ENCODE results near the gene GRM8. TPM values are rescaled to one million over a fixed set of nuclear protein-coding genes. Genes with fewer than 3 reads are reported as not detected.

Gene GRM8
- total and polyA plus RNA-seq, 2 experiments from 2014 or later, result not detected

DNA sequence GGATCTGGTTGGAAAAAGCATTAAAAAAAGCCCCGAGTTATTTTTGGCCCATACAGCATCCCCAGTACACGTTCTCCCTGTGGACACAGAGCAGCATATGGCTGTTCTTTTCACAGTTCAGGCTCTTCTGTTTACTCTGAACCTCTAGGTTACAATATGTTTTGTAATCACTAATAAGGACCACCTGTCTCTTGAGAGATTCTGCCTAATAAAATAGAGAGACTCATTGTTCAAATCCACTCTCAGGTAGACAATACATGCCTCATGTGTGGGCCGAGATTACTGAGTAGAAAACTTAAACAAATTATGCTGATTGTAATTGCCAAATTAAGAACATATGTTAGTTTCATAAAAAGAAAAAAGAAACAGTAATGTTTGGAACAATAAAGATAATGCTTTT is 647.7 kb downstream of the GRM8 start:
- DNase-seq, result no peak
- 3 to 8% methylated on average over 3 of the region's 3 CpGs for WGBS, 2 experiments (ENCODE audit: low coverage in 1 of 2, low lambda C conversion rate in 2 of 2, missing lambda C conversion rate in 2 of 2)

GRCh38 chr7:126589068-126589684 is 663.6 kb downstream of the GRM8 start:
- no peaks in the 10 kb centered on the region for H3K9me2 ChIP-seq (ENCODE audit: insufficient read depth)
- no peak overlapping the region for H3K4me3 ChIP-seq
- H3K4me2 ChIP-seq (ENCODE audit: unreplicated experiment), result no peak overlapping the region
- H3K79me2 ChIP-seq (ENCODE audit: insufficient read depth), result no peaks in the 10 kb centered on the region
- H3F3A ChIP-seq (ENCODE audit: insufficient read depth), result no peaks in the 10 kb centered on the region
- in situ Hi-C loops (cut with MboI), result no loop called here
- H3K9me3 ChIP-seq (ENCODE audit: low read depth), result no peaks in the 10 kb centered on the region
- H3K27me3 ChIP-seq (replicated peaks; ENCODE audit: insufficient read depth), result no peaks in the 10 kb centered on the region
- TF ChIP-seq EZH2phosphoT487 (IDR thresholded peaks at IDR 0.05; ENCODE audit: insufficient read depth, low read depth), result no peak
- no peak for TF ChIP-seq EZH2 (IDR thresholded peaks at IDR 0.05; ENCODE audit: insufficient read depth, poor library complexity, severe bottlenecking)
- H3K36me3 ChIP-seq (ENCODE audit: low read depth), result no peaks in the 10 kb centered on the region
- no peak overlapping the region for H3K9ac ChIP-seq
- WGBS, 2 experiments (ENCODE audit: low coverage in 1 of 2, low lambda C conversion rate in 2 of 2, missing lambda C conversion rate in 2 of 2), result 28 to 49% methylated on average over 6 of the region's 6 CpGs
- DNase-seq, result no peak
- H2AFZ ChIP-seq, result no peak overlapping the region
- no peak overlapping the region for H3K27ac ChIP-seq
- H4K20me1 ChIP-seq (ENCODE audit: insufficient read depth), result no peaks in the 10 kb centered on the region
- H3K4me1 ChIP-seq (ENCODE audit: insufficient read depth), result no peaks in the 10 kb centered on the region

More for the DNA sequence above, 647.7 kb downstream of the GRM8 start:
- in situ Hi-C loops (cut with MboI), result no loop called here
- Histone ChIP-seq H3K9ac (no peak overlapping the region), H3F3A (ENCODE audit: insufficient read depth) (no peaks in the 10 kb centered on the region), H3K4me3 (no peak overlapping the region), H4K20me1 (ENCODE audit: insufficient read depth) (no peaks in the 10 kb centered on the region), H3K27ac (no peak overlapping the region), H3K79me2 (ENCODE audit: insufficient read depth) (no peaks in the 10 kb centered on the region), H3K27me3 (replicated peaks; ENCODE audit: insufficient read depth) (no peaks in the 10 kb centered on the region), H3K9me3 (ENCODE audit: low read depth) (no peaks in the 10 kb centered on the region), H2AFZ (no peak overlapping the region), H3K4me2 (ENCODE audit: unreplicated experiment) (no peak overlapping the region), H3K4me1 (ENCODE audit: insufficient read depth) (no peaks in the 10 kb centered on the region), H3K9me2 (ENCODE audit: insufficient read depth) (no peaks in the 10 kb centered on the region), H3K36me3 (ENCODE audit: low read depth) (no peaks in the 10 kb centered on the region)
- TF ChIP-seq EZH2phosphoT487 (IDR thresholded peaks at IDR 0.05; ENCODE audit: insufficient read depth, low read depth), result no peak
- no peak for TF ChIP-seq EZH2 (IDR thresholded peaks at IDR 0.05; ENCODE audit: insufficient read depth, poor library complexity, severe bottlenecking)

DNA sequence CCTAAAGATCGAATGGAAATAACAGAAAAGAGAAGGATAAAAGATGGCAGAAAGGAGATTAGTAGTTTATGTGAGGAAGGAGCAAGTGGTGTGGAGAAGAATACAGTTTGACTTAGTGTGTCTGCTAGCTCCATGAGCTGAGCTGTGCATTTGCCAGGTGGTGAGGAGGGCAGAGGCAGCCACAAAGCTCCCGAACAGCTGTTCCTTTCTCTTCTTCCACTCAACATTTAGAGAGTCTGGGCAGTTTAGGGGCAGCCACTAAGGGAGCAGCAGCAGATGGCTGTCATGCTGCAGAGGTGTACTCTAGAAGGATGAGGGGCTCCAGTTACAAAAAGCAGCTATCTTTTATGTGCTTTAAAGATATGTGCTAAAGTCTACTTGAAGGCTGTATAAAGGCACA is 674.4 kb downstream of the GRM8 start:
- no peak for DNase-seq
- Histone ChIP-seq H3K79me2 (ENCODE audit: insufficient read depth) (no peaks in the 10 kb centered on the region), H3K9me2 (ENCODE audit: insufficient read depth) (no peaks in the 10 kb centered on the region), H2AFZ (no peak overlapping the region), H4K20me1 (ENCODE audit: insufficient read depth) (no peaks in the 10 kb centered on the region), H3K27me3 (replicated peaks; ENCODE audit: insufficient read depth) (no peaks in the 10 kb centered on the region), H3K4me3 (no peak overlapping the region), H3F3A (ENCODE audit: insufficient read depth) (no peaks in the 10 kb centered on the region), H3K36me3 (ENCODE audit: low read depth) (no peaks in the 10 kb centered on the region), H3K9ac (no peak overlapping the region), H3K4me2 (ENCODE audit: unreplicated experiment) (no peak overlapping the region), H3K4me1 (ENCODE audit: insufficient read depth) (no peaks in the 10 kb centered on the region), H3K27ac (no peak overlapping the region), H3K9me3 (ENCODE audit: low read depth) (no peaks in the 10 kb centered on the region)
- TF ChIP-seq EZH2phosphoT487 (IDR thresholded peaks at IDR 0.05; ENCODE audit: insufficient read depth, low read depth), result no peak
- no peak for TF ChIP-seq EZH2 (IDR thresholded peaks at IDR 0.05; ENCODE audit: insufficient read depth, poor library complexity, severe bottlenecking)
- in situ Hi-C loops (cut with MboI), result no loop called here
- 3 to 9% methylated on average over 2 of the region's 2 CpGs for WGBS, 2 experiments (ENCODE audit: low coverage in 1 of 2, low lambda C conversion rate in 2 of 2, missing lambda C conversion rate in 2 of 2)

DNA sequence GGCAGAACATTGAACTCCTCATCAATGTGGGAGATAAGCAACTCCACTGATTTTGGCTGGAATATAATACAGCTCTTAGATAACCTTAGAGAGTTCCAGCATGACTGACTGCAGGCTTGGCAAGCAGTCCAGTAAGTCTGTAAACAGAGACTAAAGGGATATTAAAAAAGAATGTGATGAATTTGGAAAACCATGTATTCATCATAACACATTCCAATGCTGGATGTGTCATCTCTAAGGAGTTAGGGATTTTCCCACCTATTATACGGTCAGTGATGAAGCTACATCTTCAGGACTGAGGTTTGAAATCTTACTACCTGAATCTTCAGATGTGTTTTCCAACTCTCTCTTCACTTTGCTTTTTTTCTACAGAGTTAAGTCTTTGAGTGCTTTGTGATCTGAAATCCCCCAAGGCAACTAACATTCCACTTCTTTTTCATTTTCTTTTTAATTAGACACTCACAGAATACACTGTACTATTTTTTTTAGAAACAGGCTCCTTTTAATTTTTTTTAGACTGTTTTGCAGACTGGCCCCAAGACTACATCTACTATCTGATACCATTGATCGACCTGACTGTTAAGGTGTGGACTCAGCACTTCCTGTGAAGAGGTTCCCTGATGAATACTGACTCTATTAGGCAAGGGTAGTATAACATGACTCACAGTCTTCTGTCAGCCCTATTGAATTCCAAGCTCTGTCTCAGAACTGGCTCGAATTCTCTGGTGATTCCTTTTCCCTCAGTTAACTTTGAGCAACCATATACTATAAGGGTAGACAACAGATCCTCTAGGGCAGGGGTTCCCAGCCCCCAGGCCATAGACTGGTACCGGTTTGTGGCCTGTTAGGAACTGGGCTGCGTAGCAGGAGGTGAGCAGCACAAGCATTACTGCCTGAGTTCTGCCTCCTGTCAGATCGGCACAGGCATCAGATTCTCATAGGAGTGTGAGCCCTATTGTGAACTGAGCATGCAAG is 678.2 kb downstream of the GRM8 start:
- WGBS, 2 experiments (ENCODE audit: low coverage in 1 of 2, low lambda C conversion rate in 2 of 2, missing lambda C conversion rate in 2 of 2), result 32 to 35% methylated on average over 6 of the region's 6 CpGs
- Histone ChIP-seq H4K20me1 (ENCODE audit: insufficient read depth) (no peaks in the 10 kb centered on the region), H3K4me2 (ENCODE audit: unreplicated experiment) (no peak overlapping the region), H3K9ac (no peak overlapping the region), H3K36me3 (ENCODE audit: low read depth) (no peaks in the 10 kb centered on the region), H2AFZ (no peak overlapping the region), H3K4me1 (ENCODE audit: insufficient read depth) (no peaks in the 10 kb centered on the region), H3K27me3 (replicated peaks; ENCODE audit: insufficient read depth) (no peaks in the 10 kb centered on the region), H3K27ac (no peak overlapping the region), H3F3A (ENCODE audit: insufficient read depth) (no peaks in the 10 kb centered on the region), H3K4me3 (no peak overlapping the region), H3K9me3 (ENCODE audit: low read depth) (no peaks in the 10 kb centered on the region), H3K79me2 (ENCODE audit: insufficient read depth) (no peaks in the 10 kb centered on the region), H3K9me2 (ENCODE audit: insufficient read depth) (no peaks in the 10 kb centered on the region)
- TF ChIP-seq EZH2 (IDR thresholded peaks at IDR 0.05; ENCODE audit: insufficient read depth, poor library complexity, severe bottlenecking) (no peak), EZH2phosphoT487 (IDR thresholded peaks at IDR 0.05; ENCODE audit: insufficient read depth, low read depth) (no peak)
- peak; percentile 10 for DNase-seq
- in situ Hi-C loops (cut with MboI), result no loop called here

Measured in GM23248 (cell line).